K562 (cell line): ENCODE results near the gene KBTBD13. TPM values are rescaled to one million over a fixed set of nuclear protein-coding genes. Genes with fewer than 3 reads are reported as not detected.

Experiments
- CREB3L1 ChIP-seq: fragments of 450-650 bp; IDR thresholded peaks from 2 replicates; pipeline ENCODE4 v1.6.1; 2014; ENCODE audit warnings: low read depth, mild to moderate bottlenecking, moderate library complexity, borderline replicate concordance
- E2F6 ChIP-seq, 2 experiments: IDR thresholded peaks; 2 replicates each; pipeline ENCODE4 v1.6.1; 2011; ENCODE audit warnings: borderline replicate concordance in 1 of 2, control low read depth in 1 of 2, low read depth in 1 of 2, low read length in 1 of 2, mild to moderate bottlenecking in 1 of 2, mixed read lengths in 1 of 2, moderate library complexity in 1 of 2; ENCODE audit not compliant: insufficient read depth in 1 of 2, insufficient read length in 1 of 2, poor library complexity in 1 of 2, severe bottlenecking in 1 of 2; ENCODE audit errors: extremely low read depth in 1 of 2
- KAT2B ChIP-seq: IDR thresholded peaks from one replicate; pipeline ENCODE4 v1.6.1; 2012; ENCODE audit warnings: low read depth, mild to moderate bottlenecking, control low read depth, inconsistent platforms, low read length, moderate library complexity
- MGA ChIP-seq: fragments of 450-650 bp; IDR thresholded peaks from 2 replicates; pipeline ENCODE4 v1.6.1; 2016; ENCODE audit warnings: mild to moderate bottlenecking, moderate library complexity
- SAFB ChIP-seq: fragments of 200-400 bp; formaldehyde crosslinking; IDR thresholded peaks from 2 replicates; pipeline ENCODE4 v1.6.1; 2017; ENCODE audit warnings: low read depth, low read length, borderline replicate concordance
- SIN3B ChIP-seq: fragments of 450-650 bp; IDR thresholded peaks from 2 replicates; pipeline ENCODE4 v1.6.1; 2017; ENCODE audit warnings: low read depth, mild to moderate bottlenecking, moderate library complexity
- ZBTB7A ChIP-seq: IDR thresholded peaks from 2 replicates; pipeline ENCODE4 v1.6.1; 2011; ENCODE audit warnings: low read depth, mild to moderate bottlenecking, low read length, moderate library complexity, borderline replicate concordance; ENCODE audit not compliant: control insufficient read depth
- ZNF253 ChIP-seq: fragments of 250-450 bp; sonication (Bioruptor Pico); conservative IDR thresholded peaks from 2 replicates; pipeline ENCODE4 v1.6.1; 2021; ENCODE audit warnings: mild to moderate bottlenecking
- polyA plus RNA-seq, 8 experiments: library from polyadenylated mRNA; depleted of rRNA in 4 of 8; stranded (reverse) in 5 of 8; unstranded in 3 of 8; fragments of >200 nt; fragmentation: Nextera tagmentation in 2 of 8; fragmentation: Illumina TruSeq in 1 of 8; extraction: Ambion mirVana in 2 of 8; extraction: Trizol in 1 of 8; gene quantifications; 2 replicates each; pipeline versions ENCODE4 v1.2.1 to v1.2.3, GENCODE V29; 2011 to 2014; ENCODE audit warnings: inconsistent platforms in 1 of 8, missing spikeins in 1 of 8
- total RNA-seq, 7 experiments: library from RNA; depleted of rRNA in 6 of 7; stranded (reverse); fragments of >200 nt in 6 of 7; fragmentation: Illumina TruSeq in 2 of 7; extraction: Trizol in 2 of 7; gene quantifications; 2 replicates each; pipeline versions ENCODE4 v1.2.1 to v1.2.3, GENCODE V29; 2011 to 2021; ENCODE audit warnings: low replicate concordance in 1 of 7

The KBTBD13 gene
- total and polyA plus RNA-seq, 9 of the 15 experiments (the other 6 are each of a cell fraction or from before 2014, with no cell fraction given), result 0.07 to 0.13 (median 0.10) TPM; not detected in 3

GRCh38 chr15:65077981-65078352, 1.4 kb downstream of the KBTBD13 start (continued):
- TF ChIP-seq MGA (no peak), SIN3B (no peak), SAFB (no peak), KAT2B (no peak), CREB3L1 (no peak), ZBTB7A (no peak), E2F6 (IDR thresholded peaks at IDR 0.05; ENCODE audit: borderline replicate concordance in 1 of 2, extremely low read depth in 1 of 2, insufficient read depth in 1 of 2, insufficient read length in 1 of 2, low read depth in 1 of 2, low read length in 1 of 2, poor library complexity in 1 of 2, severe bottlenecking in 1 of 2) (peak in 1 of 2 experiments; percentile 32), ZNF253 (CRISPR knock-in tag) (no peak)
